ENCODE data around the gene USP2. TPM values are rescaled to one million over a fixed set of nuclear protein-coding genes. Genes with fewer than 3 reads are reported as not detected.

The USP2 gene
- total RNA-seq, 2 donors from 2014 or later = 38.9 to 58.7 TPM

DNA sequence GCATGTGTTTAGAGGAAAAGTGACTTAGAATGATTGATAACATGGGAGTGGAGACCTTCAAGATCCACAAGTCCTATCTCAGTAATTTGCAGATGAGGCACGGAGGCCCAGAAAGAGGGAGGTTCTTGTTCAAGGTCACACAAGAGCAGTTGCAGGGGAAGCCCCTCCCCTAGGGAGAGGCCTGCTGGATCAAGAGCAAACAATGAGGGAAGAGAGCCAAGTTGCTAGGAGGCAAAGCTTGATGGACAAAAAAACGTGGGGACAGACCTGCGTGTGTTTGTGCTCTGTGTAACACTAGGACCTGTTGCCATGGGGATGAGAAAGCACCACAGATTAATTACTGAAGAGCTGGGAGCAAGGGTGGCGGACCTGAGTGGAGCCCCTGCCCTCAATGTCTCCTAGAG is 28.6 kb downstream of the USP2 start:
- H3K4me1 ChIP-seq = peaks cover 0 to 41% of the 10 kb centered on the region in 2 donors
- H3K27me3 ChIP-seq = no peaks in the 10 kb centered on the region
- DNase-seq (ENCODE audit: low spot score) = no peak
- TF ChIP-seq, protein P1, sequence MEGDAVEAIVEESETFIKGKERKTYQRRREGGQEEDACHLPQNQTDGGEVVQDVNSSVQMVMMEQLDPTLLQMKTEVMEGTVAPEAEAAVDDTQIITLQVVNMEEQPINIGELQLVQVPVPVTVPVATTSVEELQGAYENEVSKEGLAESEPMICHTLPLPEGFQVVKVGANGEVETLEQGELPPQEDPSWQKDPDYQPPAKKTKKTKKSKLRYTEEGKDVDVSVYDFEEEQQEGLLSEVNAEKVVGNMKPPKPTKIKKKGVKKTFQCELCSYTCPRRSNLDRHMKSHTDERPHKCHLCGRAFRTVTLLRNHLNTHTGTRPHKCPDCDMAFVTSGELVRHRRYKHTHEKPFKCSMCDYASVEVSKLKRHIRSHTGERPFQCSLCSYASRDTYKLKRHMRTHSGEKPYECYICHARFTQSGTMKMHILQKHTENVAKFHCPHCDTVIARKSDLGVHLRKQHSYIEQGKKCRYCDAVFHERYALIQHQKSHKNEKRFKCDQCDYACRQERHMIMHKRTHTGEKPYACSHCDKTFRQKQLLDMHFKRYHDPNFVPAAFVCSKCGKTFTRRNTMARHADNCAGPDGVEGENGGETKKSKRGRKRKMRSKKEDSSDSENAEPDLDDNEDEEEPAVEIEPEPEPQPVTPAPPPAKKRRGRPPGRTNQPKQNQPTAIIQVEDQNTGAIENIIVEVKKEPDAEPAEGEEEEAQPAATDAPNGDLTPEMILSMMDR (IDR thresholded peaks at IDR 0.05) = no peak
- no peaks in the 10 kb centered on the region for H3K9me3 ChIP-seq
- H3K36me3 ChIP-seq = peaks cover 10% of the 10 kb centered on the region
- peak overlapping the region; percentile 60 to 67 for H3K27ac ChIP-seq
- H3K4me3 ChIP-seq = no peak overlapping the region

DNA sequence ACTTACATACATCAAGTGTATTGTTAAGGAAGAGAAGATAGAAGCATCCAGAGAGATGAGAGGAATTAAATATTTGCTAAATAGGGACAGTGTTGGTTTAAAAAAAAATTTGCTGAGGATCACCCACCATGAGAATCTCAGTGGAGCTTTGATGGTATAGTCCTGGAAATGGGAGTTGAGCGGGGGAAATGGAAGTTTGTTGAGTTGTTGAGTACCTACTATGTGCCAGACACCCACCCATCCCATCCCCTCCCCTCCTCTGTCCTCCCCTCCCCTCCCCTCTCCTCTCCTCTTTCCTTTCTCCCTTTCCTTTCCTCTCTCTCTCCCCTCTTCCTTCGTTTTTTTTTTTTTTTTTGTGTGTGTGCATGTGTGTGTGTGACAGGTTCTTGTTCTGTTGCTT is 30.3 kb downstream of the USP2 start:
- Histone ChIP-seq H3K9me3 (no peaks in the 10 kb centered on the region), H3K4me3 (no peak overlapping the region), H3K4me1 (peaks cover 0 to 25% of the 10 kb centered on the region in 2 donors), H3K36me3 (no peaks in the 10 kb centered on the region), H3K27me3 (no peaks in the 10 kb centered on the region), H3K27ac (no peak overlapping the region)
- TF ChIP-seq, protein P1 (IDR thresholded peaks at IDR 0.05) = no peak
- no peak for DNase-seq (ENCODE audit: low spot score)

DNA sequence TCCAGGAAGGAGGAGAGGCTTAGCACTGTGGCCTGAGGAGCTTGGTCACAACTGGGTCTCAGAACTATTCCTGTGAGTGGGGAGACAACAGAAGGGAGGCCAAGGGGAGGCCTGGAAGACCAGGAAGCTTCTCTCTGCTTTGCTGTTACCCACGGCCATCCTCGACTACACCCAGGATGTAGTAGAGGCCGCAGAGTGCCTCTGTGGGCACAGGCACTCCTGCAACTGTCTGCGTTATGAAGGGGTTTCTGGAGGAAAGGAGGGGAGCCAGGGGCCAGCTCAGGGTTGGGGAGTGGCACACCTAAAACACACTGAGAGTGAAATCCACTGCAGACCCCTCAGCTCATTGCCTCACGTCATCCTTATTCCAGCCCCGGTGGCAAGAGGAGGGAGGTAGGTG is 31.2 kb downstream of the USP2 start:
- Histone ChIP-seq H3K27ac (no peak overlapping the region), H3K27me3 (no peaks in the 10 kb centered on the region), H3K4me3 (no peak overlapping the region), H3K4me1 (peaks cover 0 to 15% of the 10 kb centered on the region in 2 donors), H3K36me3 (no peaks in the 10 kb centered on the region), H3K9me3 (no peaks in the 10 kb centered on the region)
- TF ChIP-seq, protein P1 (IDR thresholded peaks at IDR 0.05) = no peak
- DNase-seq (ENCODE audit: low spot score) = no peak

DNA sequence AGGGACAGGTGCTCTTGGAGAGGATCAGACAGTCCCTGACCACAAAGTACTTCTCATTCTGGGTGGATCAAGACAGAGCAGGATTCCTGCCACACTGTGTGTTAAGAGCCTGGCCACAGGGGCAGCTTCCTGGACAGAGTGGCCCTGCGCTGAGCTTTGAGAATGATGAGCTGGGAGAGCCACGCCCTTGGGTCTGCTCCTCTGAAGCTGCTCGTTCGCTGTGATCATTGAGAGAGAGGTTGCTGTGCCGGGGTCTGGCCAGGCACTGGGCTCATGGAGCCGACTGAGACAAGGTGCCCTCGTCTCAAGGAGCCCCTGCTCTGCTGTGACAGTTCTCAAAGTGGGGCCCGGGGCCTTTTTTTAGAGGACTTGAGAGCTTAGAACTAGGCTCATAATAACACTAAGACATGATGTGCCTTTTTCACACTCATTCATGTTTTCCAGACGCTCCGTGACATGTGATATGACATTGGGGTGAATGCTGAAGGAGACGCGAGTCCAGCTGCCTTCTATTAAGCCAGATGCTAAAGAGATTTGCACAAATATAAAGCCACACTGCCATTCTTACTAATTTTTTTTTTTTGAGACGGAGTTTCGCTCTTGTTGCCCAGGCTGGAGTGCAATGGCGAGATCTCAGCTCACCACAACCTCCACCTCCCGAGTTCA is 33.4 kb downstream of the USP2 start:
- no peaks in the 10 kb centered on the region for H3K27me3 ChIP-seq
- H3K4me3 ChIP-seq = no peak overlapping the region
- no peak overlapping the region for H3K27ac ChIP-seq
- H3K9me3 ChIP-seq = no peaks in the 10 kb centered on the region
- no peak for DNase-seq (ENCODE audit: low spot score)
- no peaks in the 10 kb centered on the region for H3K36me3 ChIP-seq
- TF ChIP-seq, protein P1 (IDR thresholded peaks at IDR 0.05) = no peak
- H3K4me1 ChIP-seq = peaks cover 0 to 7% of the 10 kb centered on the region in 2 donors

DNA sequence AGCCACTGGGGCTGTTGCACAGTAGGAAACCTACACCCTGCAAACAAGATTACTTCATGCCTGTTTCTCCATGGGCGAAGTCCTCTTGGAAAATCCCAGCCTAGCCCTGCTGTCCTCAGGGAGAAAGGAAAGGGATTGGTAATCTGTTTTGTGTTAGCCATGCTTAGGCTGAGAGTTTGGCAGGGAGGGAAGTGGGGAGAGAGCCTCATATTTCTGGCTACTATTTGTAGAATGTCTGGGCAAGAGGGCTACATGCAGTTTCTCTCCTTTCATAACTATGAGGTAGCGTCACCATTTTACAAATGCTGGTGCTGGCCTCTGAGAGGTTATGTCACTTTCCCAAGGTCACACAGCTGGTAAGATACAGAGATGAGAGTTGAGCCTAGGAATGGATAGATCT is 34.2 kb downstream of the USP2 start:
- Histone ChIP-seq H3K27me3 (no peaks in the 10 kb centered on the region), H3K36me3 (no peaks in the 10 kb centered on the region), H3K27ac (no peak overlapping the region), H3K4me1 (no peaks in the 10 kb centered on the region), H3K4me3 (no peak overlapping the region), H3K9me3 (no peaks in the 10 kb centered on the region)
- no peak for DNase-seq (ENCODE audit: low spot score)
- TF ChIP-seq, protein P1 (IDR thresholded peaks at IDR 0.05) = no peak

DNA sequence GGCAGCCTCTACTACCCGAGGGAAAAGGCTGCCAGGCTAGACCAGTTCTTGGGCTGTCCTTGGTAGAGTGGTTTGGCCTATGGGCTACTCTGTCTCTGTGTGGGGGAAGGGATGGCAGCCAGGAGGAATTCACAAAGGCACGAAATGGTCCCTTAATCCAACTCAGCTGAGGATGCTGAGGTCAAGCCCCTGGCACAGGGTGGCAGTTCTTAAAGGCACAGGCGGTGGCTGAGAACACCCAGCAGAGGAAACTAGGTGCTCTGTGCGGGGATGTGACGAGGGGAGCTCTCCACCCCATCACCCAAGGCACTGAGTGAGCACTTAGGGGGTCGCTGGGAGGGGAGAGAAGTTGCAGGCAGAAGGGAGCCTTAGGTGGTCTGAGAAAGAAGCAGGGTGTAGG is 34.9 kb downstream of the USP2 start, which contains the start of gene MFRP:
MFRP (minus strand) TSS at position 101 of the 400 bp plus-strand sequence. CDS start 192 bp downstream, outside the sequence.
- Histone ChIP-seq H3K4me1 (peaks cover 0 to 2% of the 10 kb centered on the region in 2 donors), H3K27ac (no peak within 1 kb of the TSS), H3K4me3 (no peak within 1 kb of the TSS), H3K9me3 (no peaks in the 10 kb centered on the region), H3K36me3 (no peaks in the 10 kb centered on the region), H3K27me3 (no peaks in the 10 kb centered on the region)
- TF ChIP-seq, protein P1 (IDR thresholded peaks at IDR 0.05) = no peak
- no peak for DNase-seq (ENCODE audit: low spot score)

All from right atrium auricular region (tissue), 2 donors.